Stimulated activated CD4-positive, alpha-beta T cell treated with anti-CD3 and anti-CD28 coated beads, Interleukin-1b, Interleukin-23, amount 100 ng/mL, for 24 hours (primary cell): ENCODE measurements around the gene SLC38A5.
A peak's percentile ranks its signal among the peaks of the same experiment; 100 is the strongest.

Experiments used
- DNase-seq, 4 experiments: peaks; one replicate each; pipeline ENCODE4 v3.0.0-alpha.2; 2020; ENCODE audit warnings: low read depth in 4 of 4, low spot score in 1 of 4

The SLC38A5 gene

GRCh38 chrX:48492293-48492910 lies 22.3 kb upstream of the SLC38A5 start:
- no peak for DNase-seq

- DNase-seq, result no peak
These were observed 21.7 kb upstream of the SLC38A5 start for GRCh38 chrX:48491809-48492208.

GRCh38 chrX:48490661-48491060 lies 20.6 kb upstream of the SLC38A5 start:
- DNase-seq, result no peak

GRCh38 chrX:48489892-48490291 lies 19.8 kb upstream of the SLC38A5 start:
- no peak for DNase-seq

GRCh38 chrX:48489296-48489695 lies 19.2 kb upstream of the SLC38A5 start:
- no peak for DNase-seq

- no peak for DNase-seq
These were observed 18.0 kb upstream of the SLC38A5 start for GRCh38 chrX:48488034-48488433.

GRCh38 chrX:48487362-48487798 lies 17.3 kb upstream of the SLC38A5 start:
- no peak for DNase-seq

GRCh38 chrX:48482526-48482925 lies 12.5 kb upstream of the SLC38A5 start:
- DNase-seq, result no peak

GRCh38 chrX:48480583-48480982 lies 10.5 kb upstream of the SLC38A5 start:
- DNase-seq, result no peak

GRCh38 chrX:48480142-48480541 lies 10.1 kb upstream of the SLC38A5 start:
- DNase-seq, result no peak

- no peak for DNase-seq
These were observed 8.7 kb upstream of the SLC38A5 start for GRCh38 chrX:48478806-48479205.

- DNase-seq, result no peak
These were observed 8.1 kb upstream of the SLC38A5 start for GRCh38 chrX:48477960-48478755.

- DNase-seq, result no peak
These were observed 6.9 kb upstream of the SLC38A5 start for GRCh38 chrX:48476919-48477318.

GRCh38 chrX:48475774-48476577 lies 5.9 kb upstream of the SLC38A5 start, which contains the start of gene FTSJ1:
Gene FTSJ1, plus strand, starts transcription at chrX:48476199. Its CDS starts 1,849 bp downstream, at chrX:48478048.
- DNase-seq, result peak; percentile 54 to 75 (median 68)

GRCh38 chrX:48475296-48475695 lies 5.2 kb upstream of the SLC38A5 start:
- DNase-seq, result no peak

- DNase-seq, result no peak
These were observed 4.5 kb upstream of the SLC38A5 start for GRCh38 chrX:48474581-48474980.

GRCh38 chrX:48474127-48474526 lies 4.1 kb upstream of the SLC38A5 start:
- no peak for DNase-seq

GRCh38 chrX:48473704-48473990 lies 3.6 kb upstream of the SLC38A5 start:
- DNase-seq, result no peak

- no peak for DNase-seq
These were observed 3.0 kb upstream of the SLC38A5 start for GRCh38 chrX:48472851-48473703.

GRCh38 chrX:48472225-48472624 lies 2.2 kb upstream of the SLC38A5 start:
- DNase-seq, result no peak

GRCh38 chrX:48471504-48471903 lies 1.4 kb upstream of the SLC38A5 start:
- no peak for DNase-seq
